GM19238 (cell line): ENCODE measurements around the gene MAN1A1.

ENCODE experiments used
- DNase-seq: peaks from one replicate; pipeline ENCODE4 v3.0.0; 2011; ENCODE audit warnings: low spot score; ENCODE audit not compliant: insufficient read length

MAN1A1 gene

GRCh38 chr6:119273272-119274196, 76.0 kb downstream of the MAN1A1 start:
- no peak for DNase-seq

- no peak for DNase-seq
These were observed 79.0 kb downstream of the MAN1A1 start for GRCh38 chr6:119270545-119270944.

- no peak for DNase-seq
These were observed 80.1 kb downstream of the MAN1A1 start for GRCh38 chr6:119269266-119270103.

- DNase-seq, result no peak
These were observed 82.2 kb downstream of the MAN1A1 start for GRCh38 chr6:119267126-119267905.

- no peak for DNase-seq
These were observed 84.6 kb downstream of the MAN1A1 start for GRCh38 chr6:119264854-119265397.

GRCh38 chr6:119262612-119263011, 86.9 kb downstream of the MAN1A1 start:
- DNase-seq, result no peak

GRCh38 chr6:119261944-119262284, 87.6 kb downstream of the MAN1A1 start:
- DNase-seq, result no peak

- DNase-seq, result no peak
These were observed 90.5 kb downstream of the MAN1A1 start for GRCh38 chr6:119259027-119259426.

GRCh38 chr6:119257726-119258125, 91.8 kb downstream of the MAN1A1 start:
- DNase-seq, result no peak

- DNase-seq, result no peak
These were observed 92.5 kb downstream of the MAN1A1 start for GRCh38 chr6:119256978-119257462.

GRCh38 chr6:119256392-119256791, 93.2 kb downstream of the MAN1A1 start:
- no peak for DNase-seq

- no peak for DNase-seq
These were observed 94.1 kb downstream of the MAN1A1 start for GRCh38 chr6:119255492-119255891.

- DNase-seq, result no peak
These were observed 99.5 kb downstream of the MAN1A1 start for GRCh38 chr6:119250036-119250435.

- no peak for DNase-seq
These were observed 100.2 kb downstream of the MAN1A1 start for GRCh38 chr6:119249319-119249718.

- no peak for DNase-seq
These were observed 102.1 kb downstream of the MAN1A1 start for GRCh38 chr6:119247504-119247903.

- no peak for DNase-seq
These were observed 105.9 kb downstream of the MAN1A1 start for GRCh38 chr6:119243657-119244056.

- no peak for DNase-seq
These were observed 106.5 kb downstream of the MAN1A1 start for GRCh38 chr6:119243037-119243436.

GRCh38 chr6:119241540-119242309, 107.8 kb downstream of the MAN1A1 start:
- DNase-seq, result no peak

- no peak for DNase-seq
These were observed 108.5 kb downstream of the MAN1A1 start for GRCh38 chr6:119241111-119241465.
